Mucosa of rectum (tissue), 2 donors: ENCODE results near the gene LRRC4.
A peak's percentile ranks its signal among the peaks of the same experiment; 100 is the strongest.

Source experiments
- H3K27ac ChIP-seq, 2 donors: one replicate each; pipeline ENCODE4 v1.7.0; 2013; ENCODE audit warnings: inconsistent platforms in 2 of 2, low read depth in 2 of 2, low read length in 2 of 2
- H3K27me3 ChIP-seq, 2 donors: one replicate each; pipeline ENCODE4 v1.7.0; 2013; ENCODE audit warnings: low read length in 2 of 2; ENCODE audit not compliant: control insufficient read depth in 2 of 2, insufficient read depth in 2 of 2
- H3K36me3 ChIP-seq, 2 donors: one replicate each; pipeline ENCODE4 v1.7.0; 2013; ENCODE audit warnings: low read length in 2 of 2; ENCODE audit not compliant: control insufficient read depth in 2 of 2, insufficient read depth in 2 of 2
- H3K4me1 ChIP-seq, 2 donors: one replicate each; pipeline ENCODE4 v1.7.0; 2013; ENCODE audit warnings: low read length in 2 of 2, mild to moderate bottlenecking in 1 of 2; ENCODE audit not compliant: control insufficient read depth in 2 of 2, insufficient read depth in 2 of 2
- H3K4me3 ChIP-seq, 2 donors: one replicate each; pipeline ENCODE4 v1.7.0; 2013; ENCODE audit warnings: low read length in 2 of 2
- H3K9ac ChIP-seq, 2 donors: one replicate each; pipeline ENCODE4 v1.7.0; 2013; ENCODE audit warnings: low read length in 2 of 2, low read depth in 1 of 2, mild to moderate bottlenecking in 1 of 2
- H3K9me3 ChIP-seq, 2 donors: one replicate each; pipeline ENCODE4 v1.7.0; 2013; ENCODE audit warnings: low read length in 2 of 2; ENCODE audit not compliant: control insufficient read depth in 2 of 2
- donor health status: healthy.
- donor health status: Normal muscosa, but diverticular disease.

LRRC4 gene

DNA sequence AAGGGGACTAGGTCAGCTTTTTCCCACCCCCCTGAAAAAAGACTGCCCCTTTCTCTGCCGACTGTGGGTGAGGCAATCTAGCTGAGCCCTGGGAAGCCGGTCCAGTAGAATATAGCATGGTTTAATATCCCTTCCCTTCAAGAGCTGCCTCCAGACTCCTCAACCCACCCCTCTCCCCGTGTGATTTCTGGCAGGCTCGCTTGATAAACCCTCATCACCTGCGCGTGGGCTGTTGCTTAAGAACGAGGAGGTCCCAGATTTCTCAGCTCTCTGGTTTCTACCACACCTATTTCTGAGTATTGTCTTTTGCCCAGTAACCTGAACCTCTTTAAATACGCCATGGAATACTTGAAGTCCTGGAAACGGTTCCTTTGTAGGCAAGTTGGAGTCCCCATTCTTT is 2.0 kb upstream of the LRRC4 start:
- peaks cover 9 to 10% of the 10 kb centered on the region in 2 donors for H3K27me3 ChIP-seq
- H3K27ac ChIP-seq = no peak overlapping the region
- H3K4me3 ChIP-seq = no peak overlapping the region
- H3K9ac ChIP-seq = no peak overlapping the region
- no peaks in the 10 kb centered on the region for H3K9me3 ChIP-seq
- peaks cover 0 to 5% of the 10 kb centered on the region in 2 donors for H3K36me3 ChIP-seq
- peaks cover 0 to 3% of the 10 kb centered on the region in 2 donors for H3K4me1 ChIP-seq

DNA sequence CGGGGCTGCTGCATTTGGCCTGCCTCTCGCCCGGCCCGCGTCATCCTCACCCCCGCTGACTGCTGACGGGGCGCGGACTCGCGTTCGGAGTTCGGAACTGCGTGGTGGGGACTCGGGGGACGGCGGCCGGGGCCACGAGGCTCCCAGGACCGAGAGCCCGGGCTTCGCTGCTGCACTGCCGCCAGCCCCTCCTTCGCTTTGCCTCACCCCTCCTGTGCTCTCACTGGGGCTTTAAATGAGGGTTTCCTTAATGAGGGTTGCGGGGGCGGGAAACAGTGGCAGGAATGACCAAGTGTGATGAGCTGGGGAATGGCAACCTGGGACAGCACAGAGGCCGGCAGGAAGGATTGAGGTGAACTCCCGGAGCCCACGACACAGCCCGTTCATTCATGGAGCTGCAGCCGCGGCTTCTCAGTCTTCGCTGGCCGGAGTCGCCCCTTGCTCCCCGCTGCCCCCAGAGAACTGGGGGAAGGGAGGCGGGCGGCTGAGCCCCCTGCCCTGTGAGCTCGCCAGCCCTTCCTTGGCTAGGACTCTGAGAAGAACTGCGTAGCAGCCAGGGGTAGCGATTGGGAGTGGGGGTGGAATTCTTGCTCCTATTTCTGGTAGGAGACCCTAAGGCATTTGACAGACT is 1.5 kb upstream of the LRRC4 start:
- no peak overlapping the region for H3K4me3 ChIP-seq
- peaks cover 0 to 3% of the 10 kb centered on the region in 2 donors for H3K4me1 ChIP-seq
- no peak overlapping the region for H3K9ac ChIP-seq
- no peak overlapping the region for H3K27ac ChIP-seq
- H3K27me3 ChIP-seq = peaks cover 9 to 10% of the 10 kb centered on the region in 2 donors
- H3K9me3 ChIP-seq = no peaks in the 10 kb centered on the region
- peaks cover 0 to 5% of the 10 kb centered on the region in 2 donors for H3K36me3 ChIP-seq

DNA sequence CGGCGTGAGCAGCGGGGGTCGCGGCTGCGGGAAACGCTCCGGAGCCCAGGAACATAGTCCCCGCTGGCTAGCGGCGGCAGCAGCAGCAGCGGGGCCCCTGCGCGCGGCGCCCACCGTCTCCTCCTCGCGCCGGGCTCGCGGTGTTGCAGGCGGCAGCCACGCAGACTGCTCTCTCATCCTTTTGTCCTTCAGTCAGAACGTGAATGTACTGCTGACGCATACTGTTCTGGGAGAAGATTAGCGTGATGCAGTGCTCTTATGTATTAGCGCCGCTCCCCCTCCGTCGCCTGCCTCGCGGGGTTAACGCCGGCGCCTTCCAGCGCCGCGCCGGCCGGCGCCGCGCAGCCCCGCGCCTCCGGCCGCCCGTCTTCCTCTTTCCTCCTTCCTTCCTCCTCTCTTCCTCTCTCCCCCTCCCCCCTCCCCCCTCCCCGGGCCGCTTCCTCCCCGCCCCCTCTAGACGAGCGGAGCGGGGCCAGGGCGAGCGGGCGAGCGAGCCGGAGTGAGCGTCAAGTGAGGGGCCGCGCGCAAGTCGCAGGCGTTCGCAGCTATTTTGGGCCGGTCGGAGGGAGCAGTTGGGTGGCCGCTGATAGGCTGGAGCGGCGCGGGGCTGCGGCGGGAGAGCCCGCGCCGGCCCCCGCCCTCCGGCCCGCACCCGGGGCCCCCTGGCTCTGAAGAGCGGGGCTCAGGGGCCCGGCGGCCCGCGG is 816 bp upstream of the LRRC4 start:
- Histone ChIP-seq H3K4me3 (peak overlapping the region; percentile 51 to 71), H3K9me3 (no peaks in the 10 kb centered on the region), H3K9ac (no peak overlapping the region), H3K4me1 (peaks cover 0 to 6% of the 10 kb centered on the region in 2 donors), H3K27me3 (peaks cover 9 to 10% of the 10 kb centered on the region in 2 donors), H3K36me3 (peaks cover 0 to 5% of the 10 kb centered on the region in 2 donors), H3K27ac (no peak overlapping the region)

DNA sequence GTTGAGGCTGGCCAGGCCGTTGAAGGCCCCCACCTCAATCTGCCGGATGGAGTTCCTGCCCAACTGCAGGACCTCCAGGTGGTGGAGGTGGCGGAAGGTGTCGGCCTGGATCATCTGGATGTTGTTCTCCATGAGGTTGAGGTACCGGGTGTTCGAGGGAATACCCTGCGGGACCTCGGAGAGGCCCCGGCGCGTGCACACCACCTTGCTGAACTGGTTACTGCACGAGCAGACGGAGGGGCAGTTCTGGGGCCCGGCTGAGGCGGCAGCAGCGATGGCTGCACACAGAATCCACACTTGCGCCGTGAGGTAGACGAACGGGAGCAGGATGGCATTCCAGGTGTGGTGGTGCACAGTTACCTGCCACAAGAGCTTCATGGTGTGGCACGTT is 979 bp downstream of the LRRC4 start:
- H3K27me3 ChIP-seq = peaks cover 9 to 10% of the 10 kb centered on the region in 2 donors
- peaks cover 0 to 5% of the 10 kb centered on the region in 2 donors for H3K36me3 ChIP-seq
- no peaks in the 10 kb centered on the region for H3K9me3 ChIP-seq
- H3K4me1 ChIP-seq = peaks cover 0 to 6% of the 10 kb centered on the region in 2 donors
- no peak overlapping the region for H3K9ac ChIP-seq
- H3K27ac ChIP-seq = no peak overlapping the region
- H3K4me3 ChIP-seq = peak overlapping the region in 1 of 2 donors; percentile 37

DNA sequence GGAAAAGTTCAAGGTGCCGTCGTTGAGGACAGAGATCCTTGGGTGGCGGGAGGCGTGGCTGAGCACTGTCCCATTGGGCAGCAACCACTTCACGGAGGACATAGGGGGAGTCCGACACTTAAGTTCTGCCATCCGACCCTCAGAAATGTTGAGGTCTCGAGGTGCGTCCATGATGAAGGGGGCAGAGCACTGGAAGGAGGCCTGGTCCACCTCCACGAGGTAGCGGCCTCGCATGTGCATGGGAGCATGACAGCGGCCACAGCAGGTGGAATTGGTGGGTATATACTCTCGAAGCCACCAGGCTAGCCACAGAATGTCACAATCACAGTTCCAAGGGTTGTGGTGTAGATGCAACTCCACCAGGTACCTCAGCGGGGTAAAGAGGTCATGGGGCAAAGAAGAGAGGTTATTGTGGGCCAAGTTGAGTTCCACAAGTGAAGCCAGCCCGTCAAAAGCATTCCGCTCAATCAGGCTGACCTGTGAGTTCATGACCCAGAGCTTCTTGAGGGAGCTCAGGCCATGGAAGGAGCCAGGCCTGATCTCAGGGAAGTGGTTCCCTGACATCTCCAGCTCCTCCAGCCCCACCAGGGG is 1.7 kb downstream of the LRRC4 start:
- peaks cover 0 to 6% of the 10 kb centered on the region in 2 donors for H3K4me1 ChIP-seq
- H3K27me3 ChIP-seq = peaks cover 9 to 10% of the 10 kb centered on the region in 2 donors
- no peaks in the 10 kb centered on the region for H3K9me3 ChIP-seq
- peaks cover 0 to 5% of the 10 kb centered on the region in 2 donors for H3K36me3 ChIP-seq
- no peak overlapping the region for H3K27ac ChIP-seq
- H3K9ac ChIP-seq = no peak overlapping the region
- H3K4me3 ChIP-seq = no peak overlapping the region

DNA sequence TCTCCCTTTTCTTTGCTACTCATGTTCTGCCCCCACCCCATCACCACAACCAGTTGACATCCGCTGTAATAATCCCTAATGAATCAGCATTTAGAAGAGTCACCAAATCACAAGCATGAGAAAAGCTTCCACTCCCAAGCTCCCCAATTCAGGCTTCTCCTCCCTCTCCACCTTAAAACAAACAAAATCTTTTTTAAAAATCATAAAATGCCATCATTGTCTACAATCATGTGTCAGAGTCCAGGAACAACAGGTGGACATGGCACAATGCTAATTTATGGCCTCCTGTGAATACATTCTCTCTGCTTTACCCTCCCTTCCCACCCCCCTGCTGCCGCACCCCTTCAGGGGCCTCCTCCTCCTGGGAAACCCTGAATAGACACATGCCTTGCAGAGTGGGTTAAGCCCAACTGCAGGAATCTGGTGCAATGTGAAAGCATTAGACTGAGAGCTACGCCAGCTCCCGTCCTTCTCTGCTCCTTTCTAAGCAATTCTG is 3.7 kb downstream of the LRRC4 start:
- peaks cover 5 to 7% of the 10 kb centered on the region in 2 donors for H3K27me3 ChIP-seq
- no peak overlapping the region for H3K4me3 ChIP-seq
- peaks cover 0 to 5% of the 10 kb centered on the region in 2 donors for H3K36me3 ChIP-seq
- no peak overlapping the region for H3K27ac ChIP-seq
- H3K4me1 ChIP-seq = peaks cover 0 to 6% of the 10 kb centered on the region in 2 donors
- H3K9ac ChIP-seq = no peak overlapping the region
- no peaks in the 10 kb centered on the region for H3K9me3 ChIP-seq

DNA sequence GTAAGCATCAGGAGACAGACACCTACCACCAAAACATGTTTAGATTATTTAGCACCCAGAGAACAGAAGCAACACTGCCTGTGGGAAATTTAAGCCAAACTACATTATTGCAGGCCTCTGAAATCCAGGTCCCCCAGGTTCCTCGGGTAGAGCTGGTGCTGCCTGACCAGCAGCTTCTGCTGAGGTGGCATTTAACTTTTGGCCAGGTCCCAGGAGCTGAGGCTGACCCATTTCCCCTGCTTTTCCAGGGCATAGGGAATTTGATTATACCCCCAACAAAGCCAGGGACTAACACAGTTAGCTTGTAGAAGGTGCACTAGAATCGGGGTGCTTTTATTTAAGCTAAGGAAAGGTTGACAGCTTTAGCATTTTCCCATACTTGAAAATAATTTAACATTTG is 4.7 kb downstream of the LRRC4 start:
- peaks cover 0 to 5% of the 10 kb centered on the region in 2 donors for H3K36me3 ChIP-seq
- H3K4me3 ChIP-seq = no peak overlapping the region
- H3K9ac ChIP-seq = no peak overlapping the region
- H3K4me1 ChIP-seq = peaks cover 0 to 6% of the 10 kb centered on the region in 2 donors
- H3K9me3 ChIP-seq = no peaks in the 10 kb centered on the region
- no peak overlapping the region for H3K27ac ChIP-seq
- peaks cover 5 to 7% of the 10 kb centered on the region in 2 donors for H3K27me3 ChIP-seq

DNA sequence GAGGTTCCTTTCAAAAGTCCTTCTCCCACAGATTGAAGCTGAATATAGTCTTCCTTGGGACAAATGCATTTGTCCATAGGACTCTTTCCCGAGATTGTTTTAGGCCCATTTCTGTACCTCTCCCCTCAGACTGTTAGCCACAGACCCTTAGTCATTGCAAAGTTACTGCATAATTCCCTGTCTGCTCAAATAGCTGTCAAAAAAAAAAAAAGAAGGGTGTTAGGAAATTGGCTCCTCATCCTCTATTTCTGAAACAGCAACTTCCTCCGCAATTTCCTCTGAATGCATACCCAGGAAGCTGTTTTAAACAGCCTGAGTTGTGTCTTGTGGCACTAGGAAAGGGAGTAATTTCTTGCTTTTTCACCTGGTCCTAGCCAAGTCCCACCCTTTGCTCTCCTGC is 5.4 kb downstream of the LRRC4 start:
- Histone ChIP-seq H3K36me3 (peaks cover 0 to 5% of the 10 kb centered on the region in 2 donors), H3K4me1 (peaks cover 0 to 6% of the 10 kb centered on the region in 2 donors), H3K27me3 (peaks cover 5 to 7% of the 10 kb centered on the region in 2 donors), H3K4me3 (no peak overlapping the region), H3K9ac (no peak overlapping the region), H3K9me3 (no peaks in the 10 kb centered on the region), H3K27ac (no peak overlapping the region)

DNA sequence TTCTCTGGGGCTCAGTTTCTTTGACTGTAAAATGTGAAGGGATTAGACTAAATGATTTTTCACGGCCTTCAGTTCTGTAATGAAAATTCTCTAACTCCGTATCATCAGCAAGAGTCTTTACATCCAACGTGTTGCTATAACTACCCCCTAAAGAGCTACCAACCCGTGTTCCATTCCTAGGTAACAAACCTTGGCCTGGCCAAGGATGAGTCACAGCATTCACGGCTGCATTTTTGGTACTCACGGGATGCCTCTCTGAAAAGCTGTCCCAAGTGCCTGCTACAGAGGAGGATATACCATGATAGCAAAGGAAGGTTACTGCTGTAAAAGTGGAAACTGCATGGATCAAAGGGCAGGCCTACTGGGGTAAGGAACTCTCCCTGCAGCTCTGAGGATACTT is 5.9 kb downstream of the LRRC4 start:
- Histone ChIP-seq H3K4me1 (peaks cover 0 to 3% of the 10 kb centered on the region in 2 donors), H3K9ac (no peak overlapping the region), H3K36me3 (peaks cover 0 to 5% of the 10 kb centered on the region in 2 donors), H3K9me3 (no peaks in the 10 kb centered on the region), H3K27ac (no peak overlapping the region), H3K4me3 (no peak overlapping the region), H3K27me3 (peaks cover 4 to 5% of the 10 kb centered on the region in 2 donors)

DNA sequence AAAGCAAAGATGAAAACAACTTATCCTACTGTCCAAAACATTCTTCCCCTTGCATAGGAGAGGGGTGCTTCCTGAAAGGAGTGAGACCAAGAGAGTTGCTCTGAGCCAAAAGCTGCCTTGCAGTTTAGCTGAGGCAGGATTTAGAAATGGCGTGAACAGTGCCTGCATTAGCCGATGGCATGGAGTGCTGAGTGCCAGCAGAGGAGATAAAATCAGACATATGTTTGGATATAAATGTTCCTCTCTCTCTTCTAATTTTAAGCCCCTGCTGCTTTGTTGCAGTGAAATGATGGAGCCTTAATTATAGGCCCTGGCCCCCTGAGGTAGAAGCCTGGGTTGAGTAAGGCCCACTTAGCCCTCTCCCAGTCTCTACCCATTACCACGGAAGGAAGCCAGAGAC is 7.1 kb downstream of the LRRC4 start:
- Histone ChIP-seq H3K9ac (no peak overlapping the region), H3K9me3 (no peaks in the 10 kb centered on the region), H3K4me1 (peaks cover 0 to 3% of the 10 kb centered on the region in 2 donors), H3K27me3 (peaks cover 0 to 3% of the 10 kb centered on the region in 2 donors), H3K4me3 (no peak overlapping the region), H3K36me3 (peaks cover 0 to 1% of the 10 kb centered on the region in 2 donors), H3K27ac (no peak overlapping the region)
